Measurements from ENCODE around the gene SEC14L2.

The SEC14L2 gene

GRCh38 chr22:30386960-30387827 is 9.6 kb upstream of the SEC14L2 start, which contains the start of gene RNF215 (continued):
- peak; percentile 46; the same call in 1 of the 2 replicates for TF ChIP-seq PATZ1 (tag by site-specific recombination; IDR thresholded peaks at IDR 0.05)
- 0 out of 2 replicates have a peak, but pooled peaks have one; percentile 39 for TF ChIP-seq KLF16 (tag by site-specific recombination; IDR thresholded peaks at IDR 0.05)
- no peak for TF ChIP-seq ZNF549 (tag by site-specific recombination; IDR thresholded peaks at IDR 0.05)
- TF ChIP-seq BCL11B (tag by site-specific recombination; IDR thresholded peaks at IDR 0.05; ENCODE audit: low read depth) = no peak
- TF ChIP-seq GLIS1 (tag by site-specific recombination; IDR thresholded peaks at IDR 0.05) = peak; percentile 37; the same call in 1 of the 2 replicates
- peak; percentile 76 for TF ChIP-seq ZIC2 (tag by site-specific recombination; IDR thresholded peaks at IDR 0.05)
- no peak for TF ChIP-seq ZNF791 (tag by site-specific recombination; IDR thresholded peaks at IDR 0.05)
- no peak for TF ChIP-seq ZNF311 (tag by site-specific recombination; IDR thresholded peaks at IDR 0.05; ENCODE audit: borderline replicate concordance)
- no peak for TF ChIP-seq ZBTB49 (tag by site-specific recombination; IDR thresholded peaks at IDR 0.05; ENCODE audit: low read depth)
- no peak for TF ChIP-seq ZNF843 (tag by site-specific recombination; IDR thresholded peaks at IDR 0.05)
- TF ChIP-seq ZBTB44 (tag by site-specific recombination; IDR thresholded peaks at IDR 0.05) = no peak
- no peak for TF ChIP-seq ZNF488 (tag by site-specific recombination; IDR thresholded peaks at IDR 0.05)
- no peak for TF ChIP-seq ZNF146 (tag by site-specific recombination; IDR thresholded peaks at IDR 0.05)
- TF ChIP-seq KLF10 (tag by site-specific recombination; IDR thresholded peaks at IDR 0.05) = no peak
- TF ChIP-seq RBAK (tag by site-specific recombination; IDR thresholded peaks at IDR 0.05) = no peak
- no peak for TF ChIP-seq MZF1 (tag by site-specific recombination; IDR thresholded peaks at IDR 0.05; ENCODE audit: borderline replicate concordance)
- no peak for TF ChIP-seq EGR2 (tag by site-specific recombination; IDR thresholded peaks at IDR 0.05; ENCODE audit: low read depth)
- peak; percentile 55; the same call in 1 of the 2 replicates for TF ChIP-seq ZEB2 (tag by site-specific recombination; IDR thresholded peaks at IDR 0.05)
- peak; percentile 98 for TF ChIP-seq CTCF (tag by site-specific recombination; IDR thresholded peaks at IDR 0.05)
- TF ChIP-seq ZNF223 (tag by site-specific recombination; IDR thresholded peaks at IDR 0.05) = no peak
- no peak for TF ChIP-seq ZNF202 (tag by site-specific recombination; IDR thresholded peaks at IDR 0.05; ENCODE audit: borderline replicate concordance)
- TF ChIP-seq ZNF132 (tag by site-specific recombination; IDR thresholded peaks at IDR 0.05; ENCODE audit: borderline replicate concordance) = no peak
- no peak for TF ChIP-seq ZNF221 (tag by site-specific recombination; IDR thresholded peaks at IDR 0.05; ENCODE audit: borderline replicate concordance)
- TF ChIP-seq ZNF37A (tag by site-specific recombination; IDR thresholded peaks at IDR 0.05) = no peak
- TF ChIP-seq ZNF837 (tag by site-specific recombination; IDR thresholded peaks at IDR 0.05) = no peak
- no peak for TF ChIP-seq ZNF354C (tag by site-specific recombination; IDR thresholded peaks at IDR 0.05; ENCODE audit: borderline replicate concordance, low read depth)
- TF ChIP-seq ZNF660 (tag by site-specific recombination; IDR thresholded peaks at IDR 0.05) = no peak
- TF ChIP-seq PRDM6 (tag by site-specific recombination; IDR thresholded peaks at IDR 0.05) = no peak

Measured in HEK293 (cell line).